MCF 10A (cell line): ENCODE data around the gene IFT122. TPM values are rescaled to one million over a fixed set of nuclear protein-coding genes. Genes with fewer than 3 reads are reported as not detected.
A peak's percentile ranks its signal among the peaks of the same experiment; 100 is the strongest.

ENCODE experiments used
- BruUV-seq: library from RNA; stranded (reverse); fragments of 400-500 nt; replicated peaks from 2 replicates; lab custom pipeline; 2021; lab: Mats Ljungman, UMichigan
- CTCF ChIA-PET: fragments of 300-600 bp; sonication (Branson Sonifier 250); formaldehyde crosslinking; extraction: SDS; loops from one replicate; lab custom pipeline; 2021; ENCODE audit warnings: antibody characterized with exemption, inconsistent platforms; lab: Yijun Ruan, JAX
- POLR2A ChIA-PET: fragments of 300-600, 350-650 bp; sonication (Branson Sonifier 250); formaldehyde crosslinking; extraction: SDS; loops from one replicate; lab custom pipeline; 2020; ENCODE audit warnings: antibody characterized with exemption, inconsistent platforms; lab: Yijun Ruan, JAX
- DNase-seq: peaks from one replicate; pipeline ENCODE4 v3.0.0-alpha.2; 2018; ENCODE audit not compliant: unreplicated experiment
- H3K27ac Mint-ChIP-seq: one replicate; pipeline ENCODE4 v1.8.0; 2022; ENCODE audit warnings: mild to moderate bottlenecking, low read depth, mixed read lengths; ENCODE audit not compliant: unreplicated experiment
- H3K27me3 Mint-ChIP-seq: one replicate; pipeline ENCODE4 v1.8.0; 2022; ENCODE audit warnings: mixed read lengths; ENCODE audit not compliant: insufficient read depth, unreplicated experiment
- H3K36me3 Mint-ChIP-seq: one replicate; pipeline ENCODE4 v1.8.0; 2022; ENCODE audit warnings: mild to moderate bottlenecking, moderate library complexity, mixed read lengths; ENCODE audit not compliant: insufficient read depth, unreplicated experiment
- H3K4me1 Mint-ChIP-seq: one replicate; pipeline ENCODE4 v1.8.0; 2022; ENCODE audit warnings: mixed read lengths; ENCODE audit not compliant: insufficient read depth, unreplicated experiment
- H3K4me3 Mint-ChIP-seq: one replicate; pipeline ENCODE4 v1.8.0; 2022; ENCODE audit warnings: mild to moderate bottlenecking, moderate library complexity, mixed read lengths; ENCODE audit not compliant: unreplicated experiment
- H3K9me3 Mint-ChIP-seq: one replicate; pipeline ENCODE4 v1.8.0; 2022; ENCODE audit warnings: mixed read lengths; ENCODE audit not compliant: unreplicated experiment
- intact Hi-C: fragments of 100-400 bp; cut with micrococcal nuclease; formaldehyde crosslinking; loops from 2 replicates; pipeline ENCODE4 v1.14.1; 2022
- total RNA-seq: library from RNA; stranded (reverse); gene quantifications from 2 replicates; pipeline ENCODE4 v1.2.3, GENCODE V29; 2022
- TF ChIP-seq, protein P1 (sequence below): fragments of 200-600 bp; IDR thresholded peaks from one replicate; pipeline ENCODE4 v1.8.0; 2022; ENCODE audit warnings: antibody characterized with exemption, mild to moderate bottlenecking; ENCODE audit not compliant: unreplicated experiment

Gene IFT122
- total RNA-seq, 1 experiment from 2014 or later: 21.0 TPM

DNA sequence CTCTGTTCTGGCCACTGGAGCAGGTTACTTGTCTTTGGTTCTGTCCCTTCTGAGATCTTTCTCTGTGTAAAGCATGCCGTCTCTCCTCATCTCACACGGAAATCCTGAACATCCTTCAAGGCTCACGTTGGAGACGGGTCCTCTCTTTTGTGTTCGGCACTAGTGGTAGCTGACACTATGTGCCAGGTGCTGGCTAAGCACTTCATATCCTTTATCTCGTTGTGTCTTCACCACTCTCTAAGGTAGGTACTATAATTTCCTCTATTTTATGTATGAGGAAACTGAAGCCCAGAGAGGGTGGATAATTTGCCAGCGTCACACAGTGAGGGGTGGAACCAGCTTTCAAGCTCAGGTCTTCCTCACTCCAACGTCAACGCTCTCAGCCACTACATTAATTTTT, 1.2 kb downstream of the IFT122 start:
- Mint-ChIP-seq H3K27ac (peak overlapping the region; percentile 96), H3K36me3 (peaks cover 31% of the 10 kb centered on the region), H3K4me1 (peaks cover 39% of the 10 kb centered on the region), H3K9me3 (no peaks in the 10 kb centered on the region), H3K4me3 (peak overlapping the region; percentile 83), H3K27me3 (no peaks in the 10 kb centered on the region)
- ChIA-PET POLR2A (interaction anchor here (0.5 to 7.6 kb wide), 20 partner anchors 8 to 574 kb away, joined by 3 to 75 read pairs (median 8); partner anchors contain the start of genes COPG1 and EFCAB12), CTCF (interaction anchor here (0.7 to 3.8 kb wide), 7 partner anchors 41 to 1479 kb away, joined by 3 to 17 read pairs (median 3); no protein-coding TSS in a partner anchor)
- intact Hi-C loops: loop anchor here (2.0 kb wide), 1 partner anchor 46 kb away; no protein-coding TSS in a partner anchor
- peak; percentile 9 for DNase-seq
- TF ChIP-seq, protein P1, sequence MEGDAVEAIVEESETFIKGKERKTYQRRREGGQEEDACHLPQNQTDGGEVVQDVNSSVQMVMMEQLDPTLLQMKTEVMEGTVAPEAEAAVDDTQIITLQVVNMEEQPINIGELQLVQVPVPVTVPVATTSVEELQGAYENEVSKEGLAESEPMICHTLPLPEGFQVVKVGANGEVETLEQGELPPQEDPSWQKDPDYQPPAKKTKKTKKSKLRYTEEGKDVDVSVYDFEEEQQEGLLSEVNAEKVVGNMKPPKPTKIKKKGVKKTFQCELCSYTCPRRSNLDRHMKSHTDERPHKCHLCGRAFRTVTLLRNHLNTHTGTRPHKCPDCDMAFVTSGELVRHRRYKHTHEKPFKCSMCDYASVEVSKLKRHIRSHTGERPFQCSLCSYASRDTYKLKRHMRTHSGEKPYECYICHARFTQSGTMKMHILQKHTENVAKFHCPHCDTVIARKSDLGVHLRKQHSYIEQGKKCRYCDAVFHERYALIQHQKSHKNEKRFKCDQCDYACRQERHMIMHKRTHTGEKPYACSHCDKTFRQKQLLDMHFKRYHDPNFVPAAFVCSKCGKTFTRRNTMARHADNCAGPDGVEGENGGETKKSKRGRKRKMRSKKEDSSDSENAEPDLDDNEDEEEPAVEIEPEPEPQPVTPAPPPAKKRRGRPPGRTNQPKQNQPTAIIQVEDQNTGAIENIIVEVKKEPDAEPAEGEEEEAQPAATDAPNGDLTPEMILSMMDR: no peak
- BruUV-seq: no TSS peak

DNA sequence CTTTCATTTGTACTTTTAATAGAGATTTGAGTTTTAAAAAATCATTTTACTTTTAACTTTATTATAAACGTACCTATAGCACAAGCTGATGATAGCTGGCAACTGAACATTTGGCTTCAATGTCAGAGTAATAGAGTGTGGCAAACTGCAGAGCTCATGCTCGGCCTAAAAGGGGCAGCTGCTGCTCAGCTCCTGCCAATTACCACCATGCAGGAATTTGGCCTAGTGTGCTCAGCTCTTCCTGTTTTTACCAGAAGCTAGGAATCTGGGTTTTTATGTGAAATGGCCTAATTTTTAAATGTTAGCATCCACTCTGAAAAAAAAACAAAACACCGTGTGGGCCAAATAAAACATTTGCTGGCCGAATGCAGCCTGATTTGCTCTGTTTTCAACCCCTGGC, 1.8 kb downstream of the IFT122 start:
- BruUV-seq: no TSS peak
- DNase-seq: peak; percentile 22
- ChIA-PET CTCF (interaction anchor here (0.7 to 3.8 kb wide), 4 partner anchors 48 to 1479 kb away, joined by 3 to 17 read pairs (median 5); no protein-coding TSS in a partner anchor), POLR2A (interaction anchor here (0.5 to 7.6 kb wide), 15 partner anchors 8 to 451 kb away, joined by 3 to 75 read pairs (median 8); partner anchors contain the start of genes COPG1 and EFCAB12)
- H3K9me3 Mint-ChIP-seq: no peaks in the 10 kb centered on the region
- TF ChIP-seq, protein P1: no peak
- peaks cover 26% of the 10 kb centered on the region for H3K36me3 Mint-ChIP-seq
- peak overlapping the region; percentile 96 for H3K27ac Mint-ChIP-seq
- H3K4me3 Mint-ChIP-seq: peak overlapping the region; percentile 83
- intact Hi-C loops: loop anchor here (2.0 kb wide), 1 partner anchor 45 kb away; no protein-coding TSS in a partner anchor
- H3K27me3 Mint-ChIP-seq: no peaks in the 10 kb centered on the region
- peaks cover 36% of the 10 kb centered on the region for H3K4me1 Mint-ChIP-seq

DNA sequence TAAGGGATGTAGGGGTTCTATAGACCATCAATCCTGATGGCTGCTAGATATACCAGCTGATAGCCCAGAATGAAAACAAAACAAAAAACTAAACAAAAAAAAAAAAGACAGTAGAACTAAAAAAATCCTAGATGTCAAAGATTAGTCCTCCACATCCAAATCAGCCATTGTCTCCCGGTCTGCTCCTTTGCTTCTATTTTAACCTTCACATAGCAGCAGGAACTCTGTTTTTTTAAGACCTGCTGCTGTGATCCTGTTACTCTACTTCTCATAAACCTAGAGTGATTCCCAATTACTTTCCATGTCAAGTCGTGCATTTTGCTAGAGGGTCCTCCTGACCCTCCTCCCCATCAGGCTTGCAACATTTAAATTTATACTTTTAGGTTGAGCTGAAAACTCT, 2.5 kb downstream of the IFT122 start:
- intact Hi-C loops: no loop called here
- peaks cover 33% of the 10 kb centered on the region for H3K4me1 Mint-ChIP-seq
- no peaks in the 10 kb centered on the region for H3K27me3 Mint-ChIP-seq
- TF ChIP-seq, protein P1: no peak
- BruUV-seq: no TSS peak
- ChIA-PET POLR2A (interaction anchor here (1.0 to 7.6 kb wide), 7 partner anchors 15 to 450 kb away, joined by 3 to 75 read pairs (median 25); a partner anchor contains a TSS), CTCF (interaction anchor here (1.0 to 3.8 kb wide), 3 partner anchors 43 to 499 kb away, joined by 3 to 17 read pairs (median 4); no protein-coding TSS in a partner anchor)
- no peak for DNase-seq
- peak overlapping the region; percentile 8 for H3K27ac Mint-ChIP-seq
- H3K9me3 Mint-ChIP-seq: no peaks in the 10 kb centered on the region
- peaks cover 18% of the 10 kb centered on the region for H3K36me3 Mint-ChIP-seq
- H3K4me3 Mint-ChIP-seq: peak overlapping the region; percentile 83

DNA sequence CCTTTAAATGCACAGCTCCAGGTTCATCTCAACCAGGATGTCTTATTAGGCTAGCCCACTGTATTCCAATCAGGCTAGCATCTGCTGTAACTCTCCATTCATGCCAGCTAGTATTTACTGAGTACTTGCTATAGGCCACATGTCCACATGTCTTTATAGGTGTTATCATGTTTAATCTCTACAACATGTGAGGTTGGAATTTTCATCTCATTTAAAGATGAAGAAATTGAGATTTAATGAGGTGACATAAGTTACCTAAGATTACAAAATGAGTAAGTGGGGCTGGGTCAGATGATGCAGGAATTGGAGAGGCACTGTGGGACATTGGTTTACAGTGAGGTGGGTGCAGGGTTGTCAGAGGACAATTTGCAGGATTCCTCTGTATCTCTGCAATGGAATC, 2.9 kb downstream of the IFT122 start:
- Mint-ChIP-seq H3K4me3 (no peak overlapping the region), H3K27me3 (no peaks in the 10 kb centered on the region), H3K4me1 (peaks cover 29% of the 10 kb centered on the region), H3K36me3 (peaks cover 14% of the 10 kb centered on the region), H3K27ac (peak overlapping the region; percentile 8), H3K9me3 (no peaks in the 10 kb centered on the region)
- DNase-seq: no peak
- ChIA-PET POLR2A (interaction anchor here (1.0 to 7.6 kb wide), 7 partner anchors 15 to 449 kb away, joined by 3 to 75 read pairs (median 25); a partner anchor contains a TSS), CTCF (interaction anchor here (0.6 to 3.8 kb wide), 4 partner anchors 12 to 499 kb away, joined by 3 to 17 read pairs (median 4); no protein-coding TSS in a partner anchor)
- BruUV-seq: no TSS peak
- TF ChIP-seq, protein P1: no peak
- intact Hi-C loops: no loop called here
